HG03064 (cell line): Measurements from ENCODE around the gene FMN1.

Source experiments
- ATAC-seq: cut with Tn5 transposase; IDR thresholded peaks from one replicate; pipeline ENCODE4 v1.9.1; 2021; ENCODE audit warnings: low read depth; ENCODE audit not compliant: unreplicated experiment

Gene FMN1

GRCh38 chr15:32843219-32843815 is 351.2 kb downstream of the FMN1 start:
- ATAC-seq, result no peak

DNA sequence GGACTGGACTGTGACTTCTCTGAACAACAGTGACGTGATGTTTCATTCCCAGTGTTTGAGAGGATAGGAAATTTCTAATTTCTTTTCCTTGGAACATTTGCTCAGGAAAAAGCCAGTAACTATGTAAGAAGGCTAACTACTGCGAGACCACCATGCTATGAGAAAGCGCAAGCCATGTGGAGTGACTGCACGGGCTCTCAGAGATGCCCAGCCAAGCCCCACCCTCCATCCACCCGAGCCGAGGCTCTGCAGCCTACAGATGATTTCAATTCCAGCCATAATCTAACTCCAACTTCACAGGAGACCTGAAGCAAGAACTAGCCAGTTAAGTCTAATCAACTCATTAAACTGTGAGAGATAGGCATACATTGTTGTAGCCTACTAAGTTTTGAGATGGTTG is 352.4 kb downstream of the FMN1 start:
- no peak for ATAC-seq

GRCh38 chr15:32840507-32841245 is 353.8 kb downstream of the FMN1 start:
- no peak for ATAC-seq

DNA sequence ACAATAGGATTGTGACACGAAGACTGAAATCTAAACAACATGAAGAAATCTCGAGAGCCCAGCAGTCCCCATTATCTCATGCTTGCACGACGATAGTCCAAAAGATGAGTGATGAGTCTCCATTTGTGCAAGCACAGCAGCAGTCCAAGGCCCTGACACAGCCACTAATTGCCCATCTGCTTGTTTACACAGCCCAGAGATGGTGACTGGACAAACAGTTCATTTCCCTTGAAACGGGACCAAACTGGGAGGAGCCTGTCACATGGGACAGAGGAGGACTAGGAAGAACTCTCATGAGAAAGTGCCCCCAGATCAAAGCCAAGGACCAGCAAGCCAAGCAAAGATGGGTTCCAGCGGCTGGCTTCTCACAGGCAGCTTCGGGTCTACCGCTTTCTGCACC is 355.7 kb downstream of the FMN1 start:
- no peak for ATAC-seq

DNA sequence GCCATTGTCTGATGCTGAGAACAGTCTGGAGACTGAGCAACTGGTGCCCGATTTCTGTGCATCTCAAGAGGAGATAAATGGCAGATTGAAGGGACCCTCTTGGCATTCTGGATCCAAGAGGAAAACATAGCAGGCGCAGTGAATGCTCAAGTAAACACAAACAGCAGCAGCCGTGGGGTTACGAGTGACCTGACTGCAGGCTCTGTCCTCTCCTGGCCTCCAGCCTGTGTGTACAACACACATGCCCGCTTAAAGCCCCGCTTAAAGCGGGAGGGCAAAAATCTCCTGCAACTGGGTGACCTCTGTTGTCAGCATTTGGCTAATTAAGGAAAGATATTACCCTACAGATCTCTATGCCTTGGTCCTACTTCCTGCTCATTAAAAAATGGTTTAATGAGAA is 356.2 kb downstream of the FMN1 start:
- ATAC-seq, result no peak

GRCh38 chr15:32837935-32838334 is 356.6 kb downstream of the FMN1 start:
- ATAC-seq, result no peak

DNA sequence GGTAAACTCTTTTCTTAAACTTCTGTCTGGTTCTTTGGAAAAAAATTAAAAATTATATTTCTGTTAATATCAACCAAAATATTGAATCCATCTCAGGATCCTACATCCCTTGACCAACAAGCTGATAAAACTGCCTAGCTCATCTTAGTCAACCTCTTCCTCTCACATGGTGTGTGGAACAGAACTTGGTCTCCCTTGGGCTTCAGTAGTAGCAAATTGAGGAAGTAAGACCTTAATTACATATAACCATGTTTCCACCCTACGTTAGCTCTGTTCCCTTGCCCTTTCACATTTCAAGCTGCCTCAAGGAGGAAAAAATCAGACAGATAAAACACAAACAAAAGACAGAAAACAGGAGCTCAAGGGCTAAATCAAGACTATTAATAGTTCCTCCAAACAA is 360.4 kb downstream of the FMN1 start:
- ATAC-seq, result no peak

- ATAC-seq, result no peak
Observed at GRCh38 chr15:32833379-32833821, 361.1 kb downstream of the FMN1 start.

DNA sequence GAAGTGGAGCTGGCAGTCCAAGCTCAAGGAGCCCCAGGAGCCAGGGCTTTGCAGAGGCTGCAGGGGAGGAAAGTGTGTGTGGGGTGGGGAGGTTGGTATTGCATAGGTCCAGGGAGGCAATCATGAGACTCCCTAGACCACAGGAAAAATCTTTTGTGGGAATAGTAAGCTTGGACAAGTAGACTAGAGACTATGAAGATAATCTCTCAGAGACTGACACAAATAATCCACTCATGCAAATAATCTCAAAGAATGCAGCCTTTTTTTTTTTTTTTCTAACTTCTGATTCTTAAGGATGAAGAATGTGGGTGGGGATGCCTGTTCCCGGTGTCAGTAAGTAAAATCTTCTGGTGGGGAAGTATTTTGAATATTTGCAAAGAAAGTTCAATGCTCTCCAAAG is 363.0 kb downstream of the FMN1 start:
- no peak for ATAC-seq

DNA sequence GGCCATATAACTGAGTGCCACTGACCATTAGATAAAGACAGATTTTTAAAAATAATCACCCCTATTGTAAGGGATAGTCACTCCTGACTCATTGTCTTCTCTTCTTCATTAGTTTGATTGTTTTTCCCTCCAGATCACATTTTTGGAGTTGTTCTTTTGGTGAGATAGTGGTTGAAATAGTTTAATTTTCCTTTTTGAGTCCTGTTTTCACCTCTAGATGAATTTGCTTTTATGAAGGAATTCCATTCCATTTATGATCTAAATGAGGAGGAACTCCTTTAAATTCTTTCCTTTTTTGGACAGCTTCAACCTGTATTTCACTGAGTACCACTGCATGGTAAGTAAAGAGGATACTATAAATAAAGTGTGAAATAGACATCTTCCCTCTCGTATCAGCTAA is 364.3 kb downstream of the FMN1 start:
- ATAC-seq, result no peak

- ATAC-seq, result no peak
Observed at GRCh38 chr15:32829436-32829835, 365.1 kb downstream of the FMN1 start.

DNA sequence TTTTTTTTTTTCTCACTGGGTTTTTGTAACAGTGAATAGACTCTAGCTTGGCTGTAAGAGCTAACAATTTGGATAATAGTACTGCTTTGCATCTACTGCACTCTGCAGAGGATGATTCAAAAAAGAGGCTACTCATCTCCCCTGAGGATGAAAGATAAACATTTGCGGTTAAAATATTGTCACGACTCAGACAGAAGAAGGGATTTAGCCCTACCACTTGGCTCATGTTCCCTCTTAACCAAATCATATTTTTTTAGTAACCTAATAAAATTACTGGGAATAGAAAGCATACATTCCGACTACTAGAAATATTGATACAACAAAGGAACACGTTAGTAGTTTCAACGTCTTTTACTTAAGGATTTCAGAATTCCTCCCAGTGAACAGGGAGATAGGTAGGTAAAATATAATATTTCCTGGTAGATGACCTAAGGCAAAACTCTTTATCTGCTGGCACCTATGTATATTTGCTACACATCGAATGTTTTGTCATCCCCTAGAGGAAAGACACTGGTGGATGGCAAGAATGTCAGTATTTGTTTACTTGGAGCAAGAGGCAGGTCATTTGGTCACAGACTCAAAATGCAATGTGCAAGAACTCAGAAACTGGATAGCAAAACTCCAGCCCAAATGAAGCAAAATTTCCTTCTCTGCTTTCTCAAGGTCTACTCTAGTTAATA is 365.9 kb downstream of the FMN1 start:
- no peak for ATAC-seq

DNA sequence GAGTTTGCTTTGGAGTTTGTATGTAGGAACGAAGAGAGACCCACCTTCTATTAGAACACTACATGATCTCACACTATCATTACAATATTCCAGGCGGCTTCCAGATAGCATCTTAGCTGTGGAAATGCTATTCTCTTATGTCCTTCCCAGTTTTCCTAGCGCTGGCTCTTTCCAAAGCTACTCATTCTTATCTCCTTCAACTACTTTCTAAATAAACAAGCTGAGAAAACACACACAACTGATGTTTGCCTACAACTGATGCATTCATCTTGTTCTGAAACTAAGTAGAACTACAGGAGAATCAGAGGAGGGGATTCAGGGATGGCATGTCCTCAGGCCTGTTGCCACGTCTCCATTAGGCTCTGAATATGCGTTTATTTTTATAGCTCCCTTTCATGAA is 367.8 kb downstream of the FMN1 start:
- ATAC-seq, result no peak

DNA sequence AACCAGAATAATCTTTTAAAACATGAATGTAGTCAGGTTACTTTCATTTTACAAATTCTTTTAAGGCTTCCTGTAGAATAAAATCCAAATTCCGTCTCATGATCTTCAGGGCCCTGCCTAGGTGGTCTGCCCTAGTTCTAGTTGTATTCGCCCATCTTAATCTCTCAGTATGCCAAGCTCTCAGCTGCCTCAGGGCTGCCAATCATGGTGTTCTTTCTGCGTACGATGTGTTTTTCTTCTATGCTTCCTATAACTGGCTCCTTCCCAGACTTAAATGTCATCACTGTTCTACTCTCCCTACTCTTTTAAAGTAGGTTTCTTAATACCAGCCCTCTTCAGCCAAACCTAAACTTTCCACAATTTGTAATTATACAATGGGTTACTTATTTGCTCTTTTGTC is 369.3 kb downstream of the FMN1 start:
- ATAC-seq, result no peak

GRCh38 chr15:32824777-32825176 is 369.7 kb downstream of the FMN1 start:
- no peak for ATAC-seq

GRCh38 chr15:32823750-32824149 is 370.8 kb downstream of the FMN1 start:
- ATAC-seq, result no peak

GRCh38 chr15:32822739-32823138 is 371.8 kb downstream of the FMN1 start:
- no peak for ATAC-seq

GRCh38 chr15:32819448-32819847 is 375.1 kb downstream of the FMN1 start:
- no peak for ATAC-seq

DNA sequence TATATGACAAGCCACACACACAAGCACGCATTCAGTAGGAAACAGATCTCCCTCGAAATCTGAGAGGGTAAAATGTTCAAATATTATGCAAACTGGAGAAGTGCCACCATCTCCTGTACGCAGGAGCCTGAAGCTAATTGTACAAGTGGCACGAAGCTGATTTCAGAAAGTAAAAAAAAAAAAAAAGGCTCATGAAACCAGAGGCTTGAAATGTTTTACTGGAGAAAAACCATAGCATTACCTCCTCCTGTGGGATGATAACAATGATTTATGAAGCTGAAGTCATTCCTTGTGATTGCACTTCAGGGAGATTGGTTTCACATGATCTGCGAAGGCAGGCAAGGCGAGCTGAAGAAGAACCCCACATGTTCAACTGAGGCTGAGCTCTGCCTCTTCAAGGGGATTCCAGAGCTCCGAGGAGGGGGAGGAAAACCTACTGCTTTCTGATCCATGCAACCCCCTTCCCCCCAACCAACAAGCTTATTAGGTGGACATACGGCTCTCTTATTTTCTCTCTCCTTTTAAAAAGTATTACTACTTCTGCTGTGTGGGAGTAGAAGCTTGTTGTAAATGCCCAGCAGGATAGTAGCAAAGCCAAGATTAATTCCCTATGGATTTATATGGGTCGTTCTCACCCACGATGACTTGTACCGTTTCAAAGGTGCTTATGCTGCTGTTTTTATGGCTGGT is 375.6 kb downstream of the FMN1 start:
- ATAC-seq, result no peak

GRCh38 chr15:32817577-32817976 is 376.9 kb downstream of the FMN1 start:
- ATAC-seq, result no peak

GRCh38 chr15:32807331-32807730 is 387.2 kb downstream of the FMN1 start:
- ATAC-seq, result no peak
